Measurements from ENCODE around the gene OR4D9.

GRCh38 chr11:59520741-59521140 is 9.4 kb downstream of the OR4D9 start:
- no peak for TF ChIP-seq EP300 (IDR thresholded peaks at IDR 0.05)
- TF ChIP-seq, protein P1, sequence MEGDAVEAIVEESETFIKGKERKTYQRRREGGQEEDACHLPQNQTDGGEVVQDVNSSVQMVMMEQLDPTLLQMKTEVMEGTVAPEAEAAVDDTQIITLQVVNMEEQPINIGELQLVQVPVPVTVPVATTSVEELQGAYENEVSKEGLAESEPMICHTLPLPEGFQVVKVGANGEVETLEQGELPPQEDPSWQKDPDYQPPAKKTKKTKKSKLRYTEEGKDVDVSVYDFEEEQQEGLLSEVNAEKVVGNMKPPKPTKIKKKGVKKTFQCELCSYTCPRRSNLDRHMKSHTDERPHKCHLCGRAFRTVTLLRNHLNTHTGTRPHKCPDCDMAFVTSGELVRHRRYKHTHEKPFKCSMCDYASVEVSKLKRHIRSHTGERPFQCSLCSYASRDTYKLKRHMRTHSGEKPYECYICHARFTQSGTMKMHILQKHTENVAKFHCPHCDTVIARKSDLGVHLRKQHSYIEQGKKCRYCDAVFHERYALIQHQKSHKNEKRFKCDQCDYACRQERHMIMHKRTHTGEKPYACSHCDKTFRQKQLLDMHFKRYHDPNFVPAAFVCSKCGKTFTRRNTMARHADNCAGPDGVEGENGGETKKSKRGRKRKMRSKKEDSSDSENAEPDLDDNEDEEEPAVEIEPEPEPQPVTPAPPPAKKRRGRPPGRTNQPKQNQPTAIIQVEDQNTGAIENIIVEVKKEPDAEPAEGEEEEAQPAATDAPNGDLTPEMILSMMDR (IDR thresholded peaks at IDR 0.05): no peak

Measured in tibial nerve (tissue), 4 donors.